ENCODE data around the gene MTUS2.

The MTUS2 gene

DNA sequence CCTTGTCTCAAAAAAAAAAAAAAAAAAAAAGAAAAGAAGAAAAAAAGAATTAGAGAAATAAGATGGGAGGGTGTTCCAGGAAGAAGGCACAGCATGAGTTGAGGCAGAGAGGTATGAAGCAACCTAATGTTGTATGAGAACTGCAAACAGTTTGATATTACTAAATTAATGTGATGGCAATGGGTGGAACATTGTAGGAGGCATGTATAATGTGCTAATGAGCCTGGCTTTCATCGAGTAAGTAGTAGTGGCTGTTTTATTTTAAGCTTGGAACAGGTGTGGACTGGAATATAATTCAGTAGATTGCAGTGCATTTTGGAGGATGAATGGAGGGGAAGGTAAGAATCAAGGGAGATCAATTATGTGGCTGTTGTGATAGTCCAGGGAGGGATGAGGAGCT lies 156.1 kb downstream of the MTUS2 start:
- no peaks in the 10 kb centered on the region for H3K27me3 ChIP-seq (ENCODE audit: low read length)
- H3K9ac ChIP-seq (ENCODE audit: low read length) = no peak overlapping the region
- H3K4me3 ChIP-seq (ENCODE audit: insufficient read depth, low read length, poor library complexity, severe bottlenecking) = no peak overlapping the region
- H3K9me3 ChIP-seq (ENCODE audit: insufficient read depth, low read length) = no peaks in the 10 kb centered on the region
- H3K4me2 ChIP-seq (ENCODE audit: low read depth, low read length, poor library complexity, severe bottlenecking) = no peak overlapping the region
- no peaks in the 10 kb centered on the region for H3K36me3 ChIP-seq (ENCODE audit: low read length)
- H2AFZ ChIP-seq (ENCODE audit: low read depth, low read length, severe bottlenecking) = no peak overlapping the region
- no peaks in the 10 kb centered on the region for H3K9me2 ChIP-seq (replicated peaks; ENCODE audit: insufficient read depth, low read length)
- TF ChIP-seq EZH2phosphoT487 (conservative IDR thresholded peaks at IDR 0.05; ENCODE audit: low read length) = no peak
- TF ChIP-seq, protein P1, sequence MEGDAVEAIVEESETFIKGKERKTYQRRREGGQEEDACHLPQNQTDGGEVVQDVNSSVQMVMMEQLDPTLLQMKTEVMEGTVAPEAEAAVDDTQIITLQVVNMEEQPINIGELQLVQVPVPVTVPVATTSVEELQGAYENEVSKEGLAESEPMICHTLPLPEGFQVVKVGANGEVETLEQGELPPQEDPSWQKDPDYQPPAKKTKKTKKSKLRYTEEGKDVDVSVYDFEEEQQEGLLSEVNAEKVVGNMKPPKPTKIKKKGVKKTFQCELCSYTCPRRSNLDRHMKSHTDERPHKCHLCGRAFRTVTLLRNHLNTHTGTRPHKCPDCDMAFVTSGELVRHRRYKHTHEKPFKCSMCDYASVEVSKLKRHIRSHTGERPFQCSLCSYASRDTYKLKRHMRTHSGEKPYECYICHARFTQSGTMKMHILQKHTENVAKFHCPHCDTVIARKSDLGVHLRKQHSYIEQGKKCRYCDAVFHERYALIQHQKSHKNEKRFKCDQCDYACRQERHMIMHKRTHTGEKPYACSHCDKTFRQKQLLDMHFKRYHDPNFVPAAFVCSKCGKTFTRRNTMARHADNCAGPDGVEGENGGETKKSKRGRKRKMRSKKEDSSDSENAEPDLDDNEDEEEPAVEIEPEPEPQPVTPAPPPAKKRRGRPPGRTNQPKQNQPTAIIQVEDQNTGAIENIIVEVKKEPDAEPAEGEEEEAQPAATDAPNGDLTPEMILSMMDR (IDR thresholded peaks at IDR 0.05; ENCODE audit: insufficient read depth, low read length, poor library complexity, severe bottlenecking) = no peak
- no peak overlapping the region for H3K27ac ChIP-seq (ENCODE audit: low read depth, low read length)
- no peaks in the 10 kb centered on the region for H4K20me1 ChIP-seq (ENCODE audit: low read depth, low read length)
- no peaks in the 10 kb centered on the region for H3K79me2 ChIP-seq (ENCODE audit: insufficient read depth, low read length)
- H3F3A ChIP-seq (ENCODE audit: insufficient read depth) = no peaks in the 10 kb centered on the region

DNA sequence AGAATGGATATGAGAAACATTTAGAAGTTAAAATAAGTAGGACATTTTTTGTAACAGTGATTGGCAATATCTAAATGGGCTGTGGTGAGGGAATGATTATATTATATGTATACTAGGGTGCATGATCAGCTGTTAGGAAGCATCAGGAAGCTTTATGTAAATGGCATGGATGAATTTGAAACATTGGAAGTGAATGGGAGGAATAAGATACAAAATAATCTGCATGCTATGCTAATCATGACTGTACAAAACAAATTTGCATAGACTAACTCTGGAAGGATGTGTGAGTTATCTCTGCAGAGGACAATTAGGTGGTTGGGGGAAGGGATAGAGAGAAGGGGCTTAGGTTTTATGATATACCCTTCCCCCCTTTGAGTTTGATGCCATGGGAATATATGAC lies 156.5 kb downstream of the MTUS2 start:
- Histone ChIP-seq H4K20me1 (ENCODE audit: low read depth, low read length) (no peaks in the 10 kb centered on the region), H3K27ac (ENCODE audit: low read depth, low read length) (no peak overlapping the region), H3K9ac (ENCODE audit: low read length) (no peak overlapping the region), H2AFZ (ENCODE audit: low read depth, low read length, severe bottlenecking) (no peak overlapping the region), H3K4me3 (ENCODE audit: insufficient read depth, low read length, poor library complexity, severe bottlenecking) (no peak overlapping the region), H3K79me2 (ENCODE audit: insufficient read depth, low read length) (no peaks in the 10 kb centered on the region), H3K9me2 (replicated peaks; ENCODE audit: insufficient read depth, low read length) (no peaks in the 10 kb centered on the region; the same call in 1 of the 2 replicates), H3F3A (ENCODE audit: insufficient read depth) (no peaks in the 10 kb centered on the region), H3K4me2 (ENCODE audit: low read depth, low read length, poor library complexity, severe bottlenecking) (no peak overlapping the region), H3K27me3 (ENCODE audit: low read length) (no peaks in the 10 kb centered on the region), H3K9me3 (ENCODE audit: insufficient read depth, low read length) (no peaks in the 10 kb centered on the region), H3K36me3 (ENCODE audit: low read length) (no peaks in the 10 kb centered on the region)
- TF ChIP-seq, protein P1 (IDR thresholded peaks at IDR 0.05; ENCODE audit: insufficient read depth, low read length, poor library complexity, severe bottlenecking) = no peak
- no peak for TF ChIP-seq EZH2phosphoT487 (conservative IDR thresholded peaks at IDR 0.05; ENCODE audit: low read length)

DNA sequence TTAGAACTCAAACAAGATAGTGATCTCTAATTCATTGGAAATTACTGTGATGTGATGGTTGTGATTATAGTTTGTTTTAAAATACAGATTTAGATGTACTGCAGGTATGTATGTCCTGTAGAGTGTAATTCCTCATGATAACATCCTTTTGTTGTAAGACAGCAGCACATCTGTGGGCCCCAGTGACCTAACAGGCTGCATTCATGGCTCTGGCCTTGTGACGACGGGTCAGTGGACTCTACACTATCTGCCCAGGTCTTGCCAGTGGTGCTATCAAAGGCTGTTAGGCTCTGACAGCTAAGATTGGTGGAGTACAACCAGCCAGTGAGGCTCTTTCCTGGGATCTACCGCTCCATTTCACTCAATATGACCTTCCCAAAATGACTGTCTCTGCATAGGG lies 158.4 kb downstream of the MTUS2 start:
- H3K4me2 ChIP-seq (ENCODE audit: low read depth, low read length, poor library complexity, severe bottlenecking) = no peak overlapping the region
- no peaks in the 10 kb centered on the region; the same call in 1 of the 2 replicates for H3K9me2 ChIP-seq (replicated peaks; ENCODE audit: insufficient read depth, low read length)
- no peaks in the 10 kb centered on the region for H3K9me3 ChIP-seq (ENCODE audit: insufficient read depth, low read length)
- H3K4me3 ChIP-seq (ENCODE audit: insufficient read depth, low read length, poor library complexity, severe bottlenecking) = no peak overlapping the region
- H3K9ac ChIP-seq (ENCODE audit: low read length) = no peak overlapping the region
- no peaks in the 10 kb centered on the region for H3F3A ChIP-seq (ENCODE audit: insufficient read depth)
- H2AFZ ChIP-seq (ENCODE audit: low read depth, low read length, severe bottlenecking) = no peak overlapping the region
- H3K27ac ChIP-seq (ENCODE audit: low read depth, low read length) = no peak overlapping the region
- no peaks in the 10 kb centered on the region for H3K27me3 ChIP-seq (ENCODE audit: low read length)
- no peaks in the 10 kb centered on the region for H3K36me3 ChIP-seq (ENCODE audit: low read length)
- TF ChIP-seq, protein P1 (IDR thresholded peaks at IDR 0.05; ENCODE audit: insufficient read depth, low read length, poor library complexity, severe bottlenecking) = no peak
- no peak for TF ChIP-seq EZH2phosphoT487 (conservative IDR thresholded peaks at IDR 0.05; ENCODE audit: low read length)
- no peaks in the 10 kb centered on the region for H4K20me1 ChIP-seq (ENCODE audit: low read depth, low read length)
- no peaks in the 10 kb centered on the region for H3K79me2 ChIP-seq (ENCODE audit: insufficient read depth, low read length)

Measured in SU-DHL-6 (cell line).